Osteocyte (in vitro differentiated cells): ENCODE measurements around the gene NRCAM. TPM values are rescaled to one million over a fixed set of nuclear protein-coding genes. Genes with fewer than 3 reads are reported as not detected.

Source experiments
- DNase-seq: peaks from one replicate; pipeline ENCODE4 v3.0.0; 2021; ENCODE audit warnings: mixed read lengths; ENCODE audit not compliant: unreplicated experiment; ENCODE audit errors: extremely low spot score
- H3K27ac Mint-ChIP-seq: one replicate; pipeline ENCODE4 v1.8.0; 2021; ENCODE audit warnings: mild to moderate bottlenecking, mixed read lengths; ENCODE audit not compliant: unreplicated experiment
- H3K27me3 Mint-ChIP-seq: one replicate; pipeline ENCODE4 v1.8.0; 2021; ENCODE audit warnings: mixed read lengths; ENCODE audit not compliant: unreplicated experiment
- H3K36me3 Mint-ChIP-seq: one replicate; pipeline ENCODE4 v1.8.0; 2021; ENCODE audit warnings: mixed read lengths; ENCODE audit not compliant: unreplicated experiment
- H3K4me1 Mint-ChIP-seq: one replicate; pipeline ENCODE4 v1.8.0; 2021; ENCODE audit warnings: mixed read lengths; ENCODE audit not compliant: unreplicated experiment
- H3K4me3 Mint-ChIP-seq: one replicate; pipeline ENCODE4 v1.8.0; 2021; ENCODE audit warnings: mild to moderate bottlenecking, moderate library complexity, mixed read lengths; ENCODE audit not compliant: unreplicated experiment
- H3K9me3 Mint-ChIP-seq: one replicate; pipeline ENCODE4 v1.8.0; 2021; ENCODE audit warnings: mixed read lengths; ENCODE audit not compliant: unreplicated experiment
- CTCF ChIP-seq: fragments of 200-600 bp; sonication (generic); IDR thresholded peaks from 2 replicates; pipeline ENCODE4 v1.5.0; 2021; ENCODE audit warnings: antibody characterized with exemption, mild to moderate bottlenecking, moderate library complexity
- total RNA-seq: library from RNA; stranded (reverse); gene quantifications from 2 replicates; pipeline ENCODE4 v1.2.1, GENCODE V29; 2021

NRCAM gene
- total RNA-seq, 1 donor from 2014 or later: 81.8 TPM

- Mint-ChIP-seq H3K4me1 (peaks cover 14% of the 10 kb centered on the region), H3K27me3 (no peaks in the 10 kb centered on the region), H3K27ac (no peak overlapping the region), H3K9me3 (no peaks in the 10 kb centered on the region), H3K36me3 (no peaks in the 10 kb centered on the region), H3K4me3 (no peak overlapping the region)
- DNase-seq: no peak
- no peak for TF ChIP-seq CTCF
Measured at GRCh38 chr7:108101759-108102158, 354.5 kb downstream of the NRCAM start.

GRCh38 chr7:108099713-108100112 lies 356.5 kb downstream of the NRCAM start:
- H3K4me1 Mint-ChIP-seq: peaks cover 31% of the 10 kb centered on the region
- H3K9me3 Mint-ChIP-seq: no peaks in the 10 kb centered on the region
- no peak overlapping the region for H3K4me3 Mint-ChIP-seq
- TF ChIP-seq CTCF: no peak
- H3K27me3 Mint-ChIP-seq: no peaks in the 10 kb centered on the region
- DNase-seq: no peak
- H3K27ac Mint-ChIP-seq: no peak overlapping the region
- no peaks in the 10 kb centered on the region for H3K36me3 Mint-ChIP-seq

GRCh38 chr7:108097703-108098102 lies 358.5 kb downstream of the NRCAM start:
- Mint-ChIP-seq H3K4me1 (peaks cover 45% of the 10 kb centered on the region), H3K27me3 (no peaks in the 10 kb centered on the region), H3K9me3 (no peaks in the 10 kb centered on the region), H3K36me3 (no peaks in the 10 kb centered on the region), H3K27ac (no peak overlapping the region), H3K4me3 (no peak overlapping the region)
- TF ChIP-seq CTCF: peak; percentile 29
- no peak for DNase-seq

Other genes with a start within 250 kb of the NRCAM start
- 27.1 and 29.5 TPM in 2 replicates for gene PNPLA8, start 69.7 kb upstream of the NRCAM start, total RNA-seq
- gene THAP5, start 113.3 kb upstream of the NRCAM start, total RNA-seq: 26.8 and 29.8 TPM in 2 replicates
- 20.5 and 23.3 TPM in 2 replicates for gene DNAJB9, start 113.4 kb upstream of the NRCAM start, total RNA-seq